ENCODE results near the gene FHOD3. TPM values are rescaled to one million over a fixed set of nuclear protein-coding genes. Genes with fewer than 3 reads are reported as not detected.

FHOD3 gene
- total and polyA plus RNA-seq, 2 of the 8 experiments (the other 6 are each of a cell fraction or from before 2014, with no cell fraction given): 9.7 to 10.5 TPM

- TF ChIP-seq KDM4A (IDR thresholded peaks at IDR 0.05; ENCODE audit: low read depth, low read length, severe bottlenecking) (no peak), CEBPB (IDR thresholded peaks at IDR 0.05; ENCODE audit: low read depth, low read length) (no peak), CBX8 (IDR thresholded peaks at IDR 0.05; ENCODE audit: borderline replicate concordance, low read depth, low read length) (no peak), HDAC6 (IDR thresholded peaks at IDR 0.05; ENCODE audit: low read depth, low read length) (no peak), SAP30 (IDR thresholded peaks at IDR 0.05; ENCODE audit: insufficient read depth, insufficient replicate concordance, low read length) (no peak), TCF12 (IDR thresholded peaks at IDR 0.05; ENCODE audit: low read depth, low read length) (no peak)
Measured at GRCh38 chr18:36471393-36471792, 173.9 kb downstream of the FHOD3 start (continued).
